Hematopoietic multipotent progenitor cell treated with erythropoietin and hydrocortisone succinate and interleukin-3 and kit ligand, for 6 days (in vitro differentiated cells): ENCODE measurements around the gene MLLT1.

ENCODE experiments used
- DNase-seq: peaks from one replicate; pipeline ENCODE4 v3.0.0-alpha.2; 2015

MLLT1 gene

DNA sequence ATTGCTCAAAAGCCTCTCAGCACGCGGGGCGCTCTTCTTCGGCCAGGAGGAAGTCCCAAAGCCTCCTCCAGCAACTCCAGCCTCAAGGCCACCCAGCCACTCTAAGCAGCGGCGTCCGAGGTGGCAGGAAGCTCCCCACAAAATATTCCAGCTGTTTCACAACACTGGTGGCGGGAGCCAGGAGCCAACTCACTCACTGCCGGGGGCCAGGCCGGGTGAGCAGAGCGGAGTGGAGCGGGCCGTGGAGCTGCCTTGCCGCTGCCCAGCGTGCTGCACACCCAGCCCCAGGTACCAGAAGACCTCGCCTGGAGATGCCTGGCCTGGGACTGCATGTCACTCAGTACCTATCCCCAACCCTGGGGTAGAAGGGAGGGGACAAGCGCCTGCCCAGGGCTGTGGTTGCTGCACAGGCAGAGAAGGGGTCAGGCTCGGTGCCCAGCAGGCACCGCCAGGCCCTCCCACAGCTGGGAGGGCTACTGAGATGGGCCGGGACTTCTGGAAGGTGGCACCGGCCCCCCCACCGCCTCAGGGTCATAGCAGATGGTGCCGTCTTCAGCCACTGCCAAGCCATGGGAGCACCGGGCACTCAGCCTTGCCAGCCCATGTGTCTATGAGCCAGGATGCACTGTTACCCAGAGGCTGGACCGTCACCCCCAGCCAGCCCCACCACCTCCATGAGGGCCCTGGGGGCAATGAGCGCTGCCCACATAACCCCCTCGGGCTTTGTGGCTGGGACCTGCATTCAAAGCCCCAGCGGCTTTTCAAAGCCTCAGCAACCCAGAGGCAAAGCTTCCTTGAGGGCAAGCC lies 59.2 kb downstream of the MLLT1 start:
- DNase-seq: no peak

DNA sequence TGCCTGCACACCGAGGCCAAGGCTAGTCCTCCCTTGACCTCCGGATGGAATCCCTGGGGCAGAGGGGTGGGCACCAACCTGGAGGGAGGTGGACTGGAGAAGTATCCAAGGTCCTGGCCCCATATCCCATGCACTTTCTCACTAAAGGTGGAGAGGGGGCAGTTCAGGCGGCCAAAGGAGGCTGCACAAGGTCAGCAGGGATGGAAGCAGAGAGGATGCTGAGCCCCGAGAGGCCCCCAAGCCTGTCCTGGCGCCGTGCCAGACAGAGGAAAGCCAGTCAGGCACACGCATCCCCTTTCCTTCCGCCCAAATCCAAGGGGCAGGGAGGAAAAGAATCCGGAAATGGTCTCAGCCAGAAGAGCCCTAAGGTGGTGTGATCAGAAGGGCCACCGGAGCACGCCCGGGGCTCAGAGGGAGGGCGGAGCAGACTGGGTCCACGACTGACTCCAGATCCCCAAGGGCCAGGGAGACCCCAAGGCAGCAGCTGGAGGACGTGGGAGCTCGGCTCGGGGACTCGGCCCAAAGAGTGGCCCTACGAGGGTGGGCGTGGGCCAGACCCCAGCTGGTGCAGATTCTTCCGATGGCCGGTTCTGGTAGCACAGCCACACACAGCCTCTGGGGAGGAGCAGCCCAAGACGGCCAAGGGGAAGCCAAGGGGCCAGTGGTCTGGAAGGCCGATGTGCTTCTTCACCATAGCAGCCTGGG lies 60.0 kb downstream of the MLLT1 start:
- no peak for DNase-seq

DNA sequence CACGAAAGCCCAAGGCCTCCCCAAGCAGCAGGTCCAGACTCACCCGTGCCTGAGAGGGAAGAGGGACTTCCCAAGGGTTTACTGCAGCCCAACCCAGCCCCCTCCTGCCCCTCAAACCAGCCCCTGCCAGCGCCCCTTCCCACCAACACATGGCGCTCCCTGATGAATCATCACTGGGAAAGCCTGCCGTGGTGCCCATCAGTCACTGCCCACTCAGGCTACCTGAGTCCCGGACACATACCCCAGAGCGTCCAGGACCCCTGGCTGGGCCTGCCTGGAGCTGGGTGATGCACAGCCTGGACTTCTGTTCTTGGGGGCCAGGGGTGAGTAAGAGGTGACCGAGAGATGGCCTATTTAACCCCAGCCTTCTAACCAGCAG lies 60.6 kb downstream of the MLLT1 start:
- DNase-seq: no peak

DNA sequence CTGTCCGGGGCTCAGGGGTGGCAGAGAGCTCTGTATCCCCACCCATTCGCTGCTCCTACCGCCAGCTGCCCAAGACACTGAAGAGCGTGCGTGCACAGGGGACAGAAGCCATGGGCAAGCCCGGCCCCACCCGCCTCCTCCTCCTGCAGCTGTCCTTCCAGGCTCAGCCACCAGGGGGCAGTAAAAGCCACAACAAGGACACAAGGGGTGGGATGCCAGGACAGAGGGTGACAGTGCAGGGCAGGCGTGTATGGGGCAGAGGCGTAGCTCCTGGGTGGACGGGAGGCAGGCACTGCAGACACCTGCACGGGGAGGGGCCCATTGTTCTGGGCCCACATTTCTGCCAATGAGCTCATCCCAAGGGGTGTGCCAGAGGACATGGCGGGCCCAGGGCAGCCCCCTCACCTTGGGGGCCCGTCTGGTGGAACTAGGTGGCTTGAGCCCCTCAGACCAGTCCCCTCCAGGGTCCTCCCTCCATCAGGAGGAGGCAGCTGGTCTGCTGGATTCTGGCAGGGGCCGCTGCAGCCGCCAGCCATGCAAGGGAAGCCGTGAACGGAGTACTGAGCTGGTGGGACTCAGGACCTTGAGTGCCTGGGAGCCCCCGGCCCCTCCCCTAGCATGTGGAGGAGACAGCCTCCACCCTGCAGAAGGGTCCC lies 61.2 kb downstream of the MLLT1 start:
- DNase-seq: peak; percentile 92

DNA sequence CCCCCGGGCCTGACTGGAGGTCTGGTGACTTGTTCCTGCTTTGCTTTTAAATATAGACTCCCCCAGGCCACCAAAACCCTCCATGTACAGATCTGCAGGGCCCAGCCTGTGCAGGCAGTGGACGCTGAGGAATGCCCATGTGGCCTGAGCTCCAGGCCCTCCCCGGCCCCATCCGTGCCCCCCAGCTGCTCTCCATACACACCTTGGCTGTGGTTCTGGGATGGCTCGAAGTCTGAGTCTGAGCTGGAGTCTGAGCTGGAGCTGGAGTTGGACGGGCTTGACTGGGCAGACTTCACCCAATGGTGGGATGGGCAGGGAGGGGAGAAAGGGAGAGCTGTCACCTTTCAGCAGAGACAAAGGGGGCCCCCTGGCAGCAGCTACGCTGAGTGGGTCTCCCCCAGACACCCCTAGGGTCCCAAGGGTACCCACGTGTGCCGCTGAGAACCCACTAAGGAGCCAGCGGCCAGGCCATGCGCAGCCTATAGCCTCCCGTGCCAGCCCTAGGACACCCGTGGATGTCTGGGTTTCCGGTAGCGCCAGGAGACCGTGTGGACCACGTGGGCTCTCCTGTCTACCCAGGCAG lies 61.9 kb downstream of the MLLT1 start:
- DNase-seq: no peak

DNA sequence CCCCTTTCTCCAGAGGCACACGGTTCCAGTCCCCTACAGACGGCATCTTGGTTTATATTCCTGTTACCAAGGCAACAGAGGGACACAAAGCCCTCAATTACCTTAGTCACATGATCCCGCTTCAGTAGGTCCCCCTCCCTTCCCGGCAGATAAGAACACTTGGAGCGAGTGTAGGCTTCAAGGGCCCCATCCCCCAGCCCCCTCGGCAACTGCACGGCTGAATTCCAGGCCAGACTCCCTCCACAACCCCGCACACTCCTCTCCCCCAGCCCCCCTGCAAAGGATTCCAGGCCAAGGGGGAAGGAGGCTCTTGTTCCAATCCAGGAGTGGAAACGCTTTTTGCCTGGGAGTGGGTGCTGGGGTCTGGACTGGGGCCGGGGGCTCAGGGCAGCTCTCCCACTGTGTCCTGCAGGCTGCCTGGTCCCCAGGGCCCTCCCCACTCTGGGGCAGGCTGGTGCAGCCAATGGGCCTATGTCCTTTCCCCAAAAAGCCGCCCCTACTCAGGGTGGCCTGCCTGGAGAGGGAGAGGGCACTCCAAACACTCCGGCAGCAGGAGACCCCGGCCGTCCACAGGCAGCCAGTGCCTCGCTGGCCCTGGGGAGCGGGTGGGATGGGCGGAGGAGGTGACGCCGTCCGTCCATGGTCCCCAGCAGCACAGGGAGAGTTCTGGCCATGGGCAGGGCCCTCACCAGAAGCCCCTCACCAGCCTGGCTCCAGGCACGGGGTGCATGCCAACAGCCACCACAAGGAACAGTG lies 62.6 kb downstream of the MLLT1 start:
- peak; percentile 26 for DNase-seq

DNA sequence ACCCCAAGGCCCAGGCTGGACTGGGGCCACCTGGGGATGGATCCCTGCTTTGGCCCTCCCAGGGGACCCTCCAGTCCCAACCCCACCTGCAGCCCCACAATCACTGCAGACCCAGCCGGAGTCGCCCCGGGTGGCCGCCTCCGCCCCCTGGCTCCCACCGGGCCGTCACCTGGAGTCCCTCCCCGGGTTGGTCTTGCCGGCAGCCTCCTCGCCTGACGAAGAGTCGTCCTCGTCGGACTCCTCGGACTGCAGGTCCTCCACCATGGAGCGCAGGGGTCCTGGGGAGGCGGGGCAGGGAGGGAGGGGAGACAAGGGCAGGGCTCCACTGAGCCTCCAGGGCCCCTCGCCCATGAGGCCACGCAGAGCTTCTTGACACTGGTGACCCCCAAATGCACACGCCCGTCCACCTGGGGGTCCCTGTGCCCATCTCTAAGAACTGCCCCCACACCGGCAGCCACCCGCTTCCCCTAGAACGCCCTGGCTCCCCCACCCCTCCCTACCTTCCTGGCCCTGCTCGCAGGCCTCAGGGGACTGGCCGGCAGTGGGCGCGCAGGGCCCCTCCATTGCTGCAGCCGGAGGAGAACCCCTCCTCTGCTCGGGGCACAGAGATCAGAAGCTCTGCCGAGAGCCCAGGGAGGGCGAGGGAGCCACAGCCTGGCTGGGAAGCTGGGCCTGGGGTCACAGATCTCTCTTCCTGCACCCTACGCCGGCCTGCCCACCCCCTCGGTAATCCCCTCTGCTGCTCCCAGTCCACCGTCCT lies 63.4 kb downstream of the MLLT1 start:
- no peak for DNase-seq

DNA sequence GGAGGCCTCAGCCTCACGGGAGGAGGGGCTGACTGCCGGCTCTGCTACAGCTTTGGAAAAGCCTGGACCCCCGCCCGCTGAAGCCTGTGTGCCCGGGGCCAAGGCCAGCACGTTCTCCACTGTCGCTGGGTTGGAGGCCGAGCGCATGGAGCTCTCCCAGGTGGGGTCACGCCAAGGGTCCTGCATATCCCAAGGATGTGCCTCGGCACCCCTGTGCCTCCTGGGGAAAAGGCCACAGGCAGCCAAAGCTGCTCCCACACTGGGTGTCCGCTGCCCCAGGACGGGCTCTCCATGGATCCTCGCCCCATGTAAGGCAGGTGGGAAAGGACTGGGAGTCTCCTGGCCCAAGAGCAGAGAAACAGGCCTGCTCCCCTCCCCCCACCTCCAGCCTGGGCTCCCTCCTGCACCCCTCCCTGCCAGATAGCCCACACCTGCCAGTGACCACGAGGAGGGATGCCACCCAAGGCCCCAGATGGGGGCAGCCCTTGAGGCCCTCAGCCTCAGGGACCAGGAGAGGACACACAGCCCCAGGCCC lies 64.0 kb downstream of the MLLT1 start:
- DNase-seq: no peak

DNA sequence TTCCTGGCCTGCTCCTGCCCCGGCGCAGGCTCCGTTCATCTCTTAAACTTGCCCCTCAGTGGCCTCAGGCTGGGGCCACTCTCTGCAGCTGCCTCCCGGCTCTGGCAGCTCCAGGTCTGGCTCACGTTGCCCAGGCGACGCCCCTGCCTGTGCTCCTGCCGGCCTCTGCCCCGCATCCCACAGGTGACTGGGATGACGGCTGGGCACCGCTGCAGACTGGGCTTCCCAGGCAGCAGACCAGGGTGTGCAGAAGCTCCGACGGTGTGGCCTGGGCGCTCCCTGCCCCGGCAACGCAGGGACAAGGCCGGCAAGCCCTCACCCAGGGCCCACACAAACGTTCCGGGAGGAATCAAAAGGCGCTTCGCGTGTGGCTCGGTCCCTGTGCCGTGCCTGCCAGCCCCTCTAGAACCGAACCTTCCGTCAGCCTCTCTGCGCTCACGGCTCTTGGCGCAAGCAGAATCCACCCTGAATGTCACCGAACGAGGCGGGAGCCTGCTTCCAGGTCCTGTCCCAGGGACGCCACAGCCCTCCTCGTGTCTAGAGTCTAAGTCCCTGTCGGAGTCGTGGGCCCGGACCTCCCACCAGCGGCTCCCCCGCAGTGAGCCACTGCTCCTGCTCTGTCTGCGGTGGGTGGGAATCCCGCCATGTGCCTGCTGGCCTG lies 64.8 kb downstream of the MLLT1 start:
- DNase-seq: no peak

DNA sequence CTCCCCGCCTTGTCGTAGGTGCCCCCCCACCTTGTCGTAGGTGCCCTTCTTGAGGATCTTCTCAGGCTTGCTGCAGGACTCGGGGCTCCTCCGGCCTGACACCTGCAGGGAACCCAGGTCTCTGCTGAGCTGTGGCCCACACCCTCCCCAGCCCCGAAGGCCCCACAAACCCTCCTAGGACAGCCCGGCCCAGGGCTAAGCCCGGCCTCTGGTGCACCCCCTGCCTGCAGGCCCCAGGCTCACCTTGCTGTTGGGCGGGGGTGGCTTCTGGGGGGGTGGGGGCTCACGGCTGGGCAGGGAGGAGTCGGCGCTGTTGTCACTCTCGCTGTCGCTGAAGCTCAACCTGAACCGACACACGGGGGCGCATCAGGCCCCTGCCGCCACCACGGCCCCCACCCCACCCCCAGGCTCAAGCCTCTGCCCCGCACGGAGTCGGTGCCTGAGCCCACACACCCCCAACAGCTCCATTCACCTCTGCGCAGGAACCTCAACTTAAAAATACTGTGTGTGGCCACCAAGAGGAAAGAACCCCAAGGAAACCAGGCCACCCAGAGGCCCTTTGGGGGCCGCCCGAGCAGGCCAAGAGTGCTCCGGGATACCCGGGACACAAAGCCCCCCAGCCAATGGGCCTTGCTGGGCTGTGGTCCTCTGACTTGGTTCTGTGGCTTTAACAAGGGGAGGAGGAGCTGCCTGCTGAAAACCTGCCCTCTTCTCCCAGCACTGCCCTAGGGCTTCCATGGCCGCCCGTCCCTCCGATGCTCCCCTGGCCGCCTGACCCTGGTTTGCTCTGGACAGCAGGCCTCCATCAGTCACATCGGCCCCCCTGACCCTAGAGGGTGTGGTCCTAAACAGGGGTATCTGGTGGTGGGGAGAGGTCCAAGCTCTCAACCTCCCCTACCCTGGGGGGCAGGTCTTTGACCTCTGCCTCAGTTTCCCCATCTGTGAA lies 65.8 kb downstream of the MLLT1 start:
- no peak for DNase-seq

DNA sequence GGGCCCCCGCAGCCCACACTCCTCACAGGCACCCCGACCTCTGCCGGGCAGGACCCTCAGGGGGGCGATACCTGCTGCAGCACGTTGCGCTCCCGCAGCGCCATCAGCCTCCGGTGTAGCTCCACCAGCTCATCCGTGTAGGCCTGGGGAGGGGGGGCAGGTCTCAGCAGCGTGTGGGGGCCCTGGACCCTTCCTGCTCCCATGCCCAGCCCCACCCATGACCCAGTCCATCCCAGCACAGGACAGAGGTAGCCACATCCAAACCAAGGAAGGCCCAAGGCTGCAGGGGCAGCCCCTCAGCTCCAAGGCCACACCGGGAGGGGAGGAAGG lies 66.5 kb downstream of the MLLT1 start:
- no peak for DNase-seq

DNA sequence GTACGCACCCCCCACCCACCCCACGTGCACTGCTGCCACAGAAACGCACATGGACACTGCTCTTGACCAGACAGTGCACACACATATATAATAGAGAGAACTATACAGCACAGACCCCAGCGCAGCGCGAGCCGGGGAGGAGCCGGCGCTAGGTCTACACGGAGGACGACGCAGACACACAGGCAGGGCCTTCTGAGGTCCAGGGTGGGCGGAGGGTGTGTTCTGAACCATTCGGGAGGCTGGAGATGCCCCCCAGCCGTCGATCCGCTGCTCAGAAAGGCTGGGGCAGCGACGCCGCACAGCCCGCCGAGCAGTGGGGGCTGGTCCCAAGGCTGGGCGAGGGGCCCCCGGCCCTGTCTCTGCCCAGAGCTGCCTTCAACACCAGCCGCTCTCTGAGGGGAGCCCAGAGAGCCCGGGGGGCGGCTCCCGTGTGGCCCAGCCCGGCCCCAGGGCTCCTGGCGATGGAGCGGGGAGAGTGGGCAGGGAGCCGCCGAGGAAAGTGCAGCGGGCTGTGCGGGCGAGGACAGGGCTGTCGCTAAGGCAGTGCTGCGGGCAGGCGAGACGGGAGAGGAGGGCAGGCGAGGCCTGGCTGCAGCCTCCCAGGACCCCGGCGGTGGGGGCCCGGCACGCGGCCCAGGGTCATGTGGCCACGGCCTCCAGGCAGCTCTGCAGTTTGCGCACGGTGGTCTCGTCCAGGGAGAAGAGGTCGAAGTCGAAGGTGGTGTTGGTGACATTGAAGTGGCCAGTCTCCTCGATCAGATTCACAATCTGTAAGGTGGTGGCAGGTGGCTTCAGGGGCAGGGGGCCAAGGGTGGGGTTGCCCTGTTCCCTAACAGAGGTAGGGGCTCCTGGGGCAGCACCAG lies 67.1 kb downstream of the MLLT1 start:
- no peak for DNase-seq

DNA sequence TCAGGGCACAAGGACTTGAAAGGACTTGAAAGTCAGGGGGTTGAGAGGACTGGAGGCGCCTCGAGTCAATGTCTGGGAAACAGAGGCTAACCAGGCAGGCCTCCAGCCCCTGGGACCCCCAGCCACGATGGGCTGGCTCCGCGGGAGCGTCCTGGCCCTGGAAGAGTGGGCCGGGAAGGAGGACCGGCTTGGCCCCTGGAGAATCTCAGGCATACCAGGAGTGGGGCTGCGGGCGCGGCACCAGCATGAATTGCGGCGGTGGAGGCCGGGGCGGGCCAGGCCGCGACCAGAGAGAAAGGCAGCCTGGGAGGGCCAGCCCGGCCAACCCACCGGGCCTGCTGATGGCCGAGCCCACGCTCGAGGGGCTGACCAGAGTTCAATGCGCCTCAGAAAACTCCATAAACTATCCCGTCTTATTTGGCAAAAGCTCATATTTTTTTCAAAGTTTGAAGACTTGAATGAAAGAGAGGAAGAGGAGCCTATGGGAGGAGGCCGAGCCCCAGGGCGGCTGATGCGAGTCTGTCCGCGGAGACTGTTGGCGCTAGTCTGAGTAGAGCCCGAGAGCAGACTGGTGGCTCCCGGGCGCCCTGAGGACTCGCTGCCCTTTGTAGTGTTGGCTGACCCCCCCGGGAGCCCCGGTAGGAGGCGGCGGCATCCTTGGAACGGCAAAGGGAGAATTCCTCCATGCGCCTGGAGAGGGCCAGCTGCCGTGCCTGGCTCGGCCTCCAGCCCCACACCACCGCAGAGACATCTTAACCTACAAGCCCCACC lies 68.0 kb downstream of the MLLT1 start:
- DNase-seq: no peak

DNA sequence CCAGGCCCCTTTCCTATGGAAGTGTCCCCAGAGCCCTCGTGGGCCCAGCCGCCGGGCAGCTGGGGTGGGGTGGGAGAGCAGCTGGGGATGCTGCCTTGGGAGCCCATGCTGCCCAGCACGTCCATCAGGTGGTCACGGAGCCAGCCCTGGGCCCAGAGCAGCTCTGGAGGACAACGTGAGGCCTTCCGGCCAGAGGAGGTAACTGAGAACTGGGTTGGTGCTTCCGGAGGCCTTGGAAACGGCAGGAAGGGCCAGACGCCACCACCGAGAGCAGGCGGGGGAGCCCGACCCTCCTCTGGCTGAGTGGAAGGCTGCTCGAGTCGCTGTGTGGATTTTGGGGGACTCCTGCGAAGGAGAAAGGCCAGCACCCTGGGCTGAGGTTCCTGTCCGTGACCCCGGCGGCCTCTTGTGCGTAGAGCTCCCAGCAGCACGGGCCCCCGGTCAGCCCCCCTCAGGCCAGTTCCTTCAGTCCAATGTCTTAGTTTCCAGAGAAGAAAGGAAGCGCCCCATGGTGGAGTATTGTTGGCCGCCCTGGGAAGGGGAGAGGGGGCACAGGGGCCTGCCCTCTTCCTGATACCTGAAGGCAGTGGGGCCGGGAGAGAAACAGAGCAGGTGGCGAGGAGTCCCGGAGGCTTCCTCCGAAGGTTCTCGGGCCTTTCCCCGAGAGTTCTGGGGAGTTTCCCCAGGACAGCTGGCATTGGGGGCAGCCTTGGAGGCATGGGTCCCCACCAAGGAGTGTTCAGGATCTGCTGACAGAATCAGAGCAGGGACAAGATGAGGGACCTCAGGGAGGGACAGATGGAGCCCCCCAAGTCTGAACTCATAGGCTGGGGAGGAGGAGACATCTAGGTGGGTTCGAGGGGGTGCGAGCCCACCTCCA lies 68.8 kb downstream of the MLLT1 start:
- no peak for DNase-seq

DNA sequence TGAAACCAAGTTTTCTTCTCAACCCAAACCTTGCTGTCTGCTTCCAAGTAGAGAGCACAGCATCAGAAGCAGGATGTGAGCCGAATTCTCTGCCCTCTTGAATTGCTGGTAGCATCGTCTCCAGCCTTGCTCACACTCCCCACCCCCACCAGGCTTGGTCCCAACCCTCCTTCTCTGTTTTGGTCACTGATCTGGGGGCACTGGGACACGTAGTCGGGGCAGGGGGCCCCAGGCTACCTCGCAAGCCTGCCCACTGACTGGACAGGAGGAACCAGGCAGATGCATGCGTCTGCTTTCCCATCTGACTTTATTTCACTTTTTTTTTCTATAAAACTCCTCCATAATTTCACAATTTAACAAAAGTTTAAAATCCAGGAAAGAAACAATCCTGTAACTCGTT lies 69.7 kb downstream of the MLLT1 start:
- no peak for DNase-seq

DNA sequence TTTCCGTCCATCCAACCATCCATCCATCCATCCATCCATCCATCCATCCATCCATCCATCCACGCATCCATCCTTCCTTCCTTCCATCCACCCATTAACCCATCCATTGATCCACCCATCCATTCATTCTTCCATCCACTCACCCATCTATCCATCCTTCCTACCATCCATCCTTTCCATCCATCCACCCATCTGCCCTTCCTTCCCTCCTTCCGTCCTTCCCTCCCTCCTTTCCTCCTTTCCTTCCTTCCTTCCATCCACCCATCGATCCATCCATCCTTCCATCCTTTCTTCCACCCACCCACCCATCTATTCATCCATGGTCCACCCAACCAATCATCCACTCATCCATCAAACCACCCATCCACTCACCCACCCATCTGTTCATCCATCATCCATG lies 70.1 kb downstream of the MLLT1 start:
- DNase-seq: no peak

DNA sequence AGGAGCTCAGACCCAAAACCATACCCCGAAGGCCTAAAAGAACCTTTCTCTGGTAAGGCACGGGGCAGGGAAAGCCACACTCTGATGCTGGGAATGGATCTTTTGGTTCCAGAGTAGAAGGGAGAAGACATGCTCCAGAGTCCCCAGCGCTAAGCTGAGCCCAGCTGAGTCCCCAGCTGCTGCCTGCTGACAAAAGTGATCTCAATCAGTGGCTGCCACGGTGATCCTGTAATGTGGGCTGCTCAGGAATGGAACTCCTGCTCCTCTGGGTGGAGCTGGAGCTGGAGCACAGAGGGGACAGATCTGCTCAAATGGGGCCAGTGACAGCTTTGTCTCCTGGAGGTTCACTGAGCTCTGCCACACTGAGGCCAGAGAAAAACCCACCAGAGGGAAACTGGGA lies 70.5 kb downstream of the MLLT1 start:
- no peak for DNase-seq
